Right lobe of liver (tissue), 4 donors: ENCODE data around the gene PDE1C.

Experiments
- CTCF ChIP-seq, 4 donors: fragments of 200-600 bp in 3 of 4; fragments of 450-650 bp in 1 of 4; IDR thresholded peaks; one replicate each; pipeline versions ENCODE4 v1.5.1 to v1.8.0; 2016 to 2022; ENCODE audit warnings: antibody characterized with exemption in 4 of 4, mild to moderate bottlenecking in 2 of 4
- POLR2A ChIP-seq: fragments of 450-650 bp; IDR thresholded peaks from one replicate; pipeline ENCODE4 v1.6.1; 2017; ENCODE audit warnings: antibody characterized with exemption, mild to moderate bottlenecking
- donor health status: DM: no; HTN: no; CAD: no.
- donor health status: DM: no; HTN: no; CAD: no.
- donor health status: DM: no; HTN: yes; CAD: no.

GRCh38 chr7:31729195-31729804, 340.9 kb downstream of the PDE1C start:
- TF ChIP-seq CTCF (IDR thresholded peaks at IDR 0.05) = no peak
- TF ChIP-seq POLR2A = no peak
